ENCODE data around the gene DNMT3A. TPM values are rescaled to one million over a fixed set of nuclear protein-coding genes. Genes with fewer than 3 reads are reported as not detected.

Gene DNMT3A
- total and polyA plus RNA-seq, 2 experiments from 2014 or later = 47.2 to 80.4 TPM

GRCh38 chr2:25320077-25320476 is 21.6 kb downstream of the DNMT3A start (continued):
- TF ChIP-seq REST (IDR thresholded peaks at IDR 0.05; ENCODE audit: unreplicated experiment) = no peak
- no peak for TF ChIP-seq ZNF114 (CRISPR knock-in tag; IDR thresholded peaks at IDR 0.05)
- no peak for TF ChIP-seq EZH2phosphoT487 (IDR thresholded peaks at IDR 0.05; ENCODE audit: unreplicated experiment)
- TF ChIP-seq ETS1 (IDR thresholded peaks at IDR 0.05) = no peak

GRCh38 chr2:25316101-25316500 is 25.6 kb downstream of the DNMT3A start:
- ATAC-seq (no peak), DNase-seq (ENCODE audit: low spot score) (no peak)
- no peak overlapping the region for H3K4me2 ChIP-seq
- H3K4me1 Mint-ChIP-seq = peaks cover 48% of the 10 kb centered on the region
- no peak overlapping the region for H3K27ac ChIP-seq (ENCODE audit: low read depth)
- H3K4me3 ChIP-seq = no peak overlapping the region
- H3F3A ChIP-seq (replicated peaks; ENCODE audit: low read depth) = 0 out of 2 replicates have a peak, but pooled peaks cover 16% of the 10 kb centered on the region
- no peaks in the 10 kb centered on the region for H4K20me1 ChIP-seq (replicated peaks; ENCODE audit: insufficient read depth)
- H3K36me3 Mint-ChIP-seq (ENCODE audit: low read depth) = no peaks in the 10 kb centered on the region; the same call in 2 of the 3 replicates
- TF ChIP-seq JUNB (IDR thresholded peaks at IDR 0.05; ENCODE audit: unreplicated experiment) = no peak
- TF ChIP-seq NANOG (IDR thresholded peaks at IDR 0.05; ENCODE audit: borderline replicate concordance) = no peak
- TF ChIP-seq REST (IDR thresholded peaks at IDR 0.05; ENCODE audit: unreplicated experiment) = no peak
- TF ChIP-seq ETS1 (IDR thresholded peaks at IDR 0.05) = no peak
- TF ChIP-seq CREB1 (CRISPR knock-in tag; IDR thresholded peaks at IDR 0.05; ENCODE audit: low read depth) = no peak
- TF ChIP-seq ZNF114 (CRISPR knock-in tag; IDR thresholded peaks at IDR 0.05) = no peak
- TF ChIP-seq ZNF462 (CRISPR knock-in tag; IDR thresholded peaks at IDR 0.05) = no peak
- no peak for TF ChIP-seq POLR2AphosphoS5 (IDR thresholded peaks at IDR 0.05; ENCODE audit: low read depth)
- no peak overlapping the region for H3K27ac Mint-ChIP-seq
- H3K27me3 ChIP-seq (ENCODE audit: insufficient read depth) = no peaks in the 10 kb centered on the region
- H3K36me3 ChIP-seq (ENCODE audit: insufficient read depth) = no peaks in the 10 kb centered on the region
- H3K27me3 Mint-ChIP-seq (ENCODE audit: insufficient read depth, low read depth, poor library complexity) = peaks cover 12% of the 10 kb centered on the region
- H3K9me3 Mint-ChIP-seq = no peaks in the 10 kb centered on the region; the same call in 2 of the 3 replicates
- peaks cover 36% of the 10 kb centered on the region for H3K4me1 ChIP-seq (ENCODE audit: insufficient read depth)
- H3K4me3 Mint-ChIP-seq = no peak overlapping the region
- H3K79me2 ChIP-seq (replicated peaks; ENCODE audit: insufficient read depth) = no peaks in the 10 kb centered on the region
- no peak overlapping the region for H2AFZ ChIP-seq
- no peaks in the 10 kb centered on the region for H3K9me2 ChIP-seq (ENCODE audit: insufficient read depth)

Data from GM23338 (cell line).